LNCaP clone FGC (cell line): Measurements from ENCODE around the gene CD1D.

ENCODE experiments used
- DNase-seq: peaks from one replicate; pipeline ENCODE4 v3.0.0-alpha.2; 2011; ENCODE audit warnings: low read depth
- H3K4me3 ChIP-seq: 2 replicates; pipeline ENCODE4 v1.5.1; 2011; ENCODE audit warnings: mild to moderate bottlenecking, low read depth, low read length, control low read depth
- CTCF ChIP-seq: IDR thresholded peaks from 2 replicates; pipeline ENCODE4 v1.5.1; 2012; ENCODE audit warnings: mild to moderate bottlenecking; ENCODE audit not compliant: control insufficient read depth, insufficient read depth; ENCODE audit errors: extremely low read depth

Gene CD1D

GRCh38 chr1:158180741-158181576 lies at the start of gene CD1D:
Gene CD1D, plus strand, starts transcription at chr1:158180895. Its CDS starts 207 bp downstream, at chr1:158181102.
- peak within 1 kb of the TSS; percentile 26 for H3K4me3 ChIP-seq
- TF ChIP-seq CTCF, result no peak
- no peak for DNase-seq

- no peak for DNase-seq
- no peak for TF ChIP-seq CTCF
- H3K4me3 ChIP-seq, result no peak overlapping the region
Measured at GRCh38 chr1:158131217-158131616, 49.5 kb upstream of the CD1D start.

GRCh38 chr1:158140764-158141192 lies 39.9 kb upstream of the CD1D start:
- TF ChIP-seq CTCF, result no peak
- DNase-seq, result no peak
- no peak overlapping the region for H3K4me3 ChIP-seq

GRCh38 chr1:158145173-158145719 lies 35.4 kb upstream of the CD1D start:
- no peak for TF ChIP-seq CTCF
- DNase-seq, result peak; percentile 52
- no peak overlapping the region for H3K4me3 ChIP-seq

GRCh38 chr1:158146165-158146564 lies 34.5 kb upstream of the CD1D start:
- no peak for TF ChIP-seq CTCF
- no peak overlapping the region for H3K4me3 ChIP-seq
- no peak for DNase-seq

- no peak for TF ChIP-seq CTCF
Measured at GRCh38 chr1:158146739-158147138, 34.0 kb upstream of the CD1D start.

More at GRCh38 chr1:158146739-158147138, 34.0 kb upstream of the CD1D start:
- DNase-seq, result no peak
- no peak overlapping the region for H3K4me3 ChIP-seq
